Peyer's patch (tissue), 4 donors: Measurements from ENCODE around the gene USP10. TPM values are rescaled to one million over a fixed set of nuclear protein-coding genes. Genes with fewer than 3 reads are reported as not detected.
A peak's percentile ranks its signal among the peaks of the same experiment; 100 is the strongest.

Source experiments
- DNase-seq, 3 donors: peaks; one replicate each; pipeline ENCODE4 v3.0.0-alpha.2; 2017 to 2019
- H3K27ac ChIP-seq, 4 donors: fragments of 200-600 bp; sonication (generic); one replicate each; pipeline ENCODE4 v1.5.1; 2016 to 2019
- H3K27me3 ChIP-seq, 2 donors: fragments of 200-600 bp; sonication (generic); one replicate each; pipeline ENCODE4 v1.5.1; 2019
- H3K36me3 ChIP-seq, 3 donors: fragments of 200-600 bp; sonication (generic); one replicate each; pipeline ENCODE4 v1.5.1; 2016 to 2019
- H3K4me1 ChIP-seq, 4 donors: fragments of 200-600 bp; sonication (generic); one replicate each; pipeline ENCODE4 v1.5.1; 2016 to 2019
- H3K4me3 ChIP-seq, 4 donors: fragments of 200-600 bp; sonication (generic); 1 replicate in 3 of 4; 2 replicates in 1 of 4; pipeline ENCODE4 v1.5.1; 2016 to 2019; ENCODE audit warnings: mild to moderate bottlenecking in 1 of 4
- H3K9me3 ChIP-seq, 4 donors: fragments of 200-600 bp; sonication (generic); one replicate each; pipeline ENCODE4 v1.5.1; 2016 to 2019; ENCODE audit warnings: mild to moderate bottlenecking in 1 of 4
- POLR2A ChIP-seq, 2 donors: fragments of 450-650 bp; IDR thresholded peaks; one replicate each; pipeline ENCODE4 v1.5.1; 2017; ENCODE audit warnings: antibody characterized with exemption in 2 of 2, mild to moderate bottlenecking in 2 of 2, moderate library complexity in 2 of 2
- total RNA-seq, 4 donors: library from RNA; depleted of rRNA; stranded (reverse); fragments of >200 nt; gene quantifications; one replicate each; pipeline ENCODE4 v1.1.0, GENCODE V29; 2016
- TF ChIP-seq, protein P1 (sequence below), 6 experiments: fragments of 450-650 bp in 4 of 6; fragments of 200-600 bp in 2 of 6; sonication (generic) in 1 of 6; IDR thresholded peaks; one replicate each; pipeline ENCODE4 v1.5.1; 2017 to 2019; ENCODE audit warnings: antibody characterized with exemption in 6 of 6, mild to moderate bottlenecking in 3 of 6, moderate library complexity in 1 of 6

USP10 gene
- total RNA-seq, 4 donors from 2014 or later: 48.0 to 85.5 (median 59.9) TPM

DNA sequence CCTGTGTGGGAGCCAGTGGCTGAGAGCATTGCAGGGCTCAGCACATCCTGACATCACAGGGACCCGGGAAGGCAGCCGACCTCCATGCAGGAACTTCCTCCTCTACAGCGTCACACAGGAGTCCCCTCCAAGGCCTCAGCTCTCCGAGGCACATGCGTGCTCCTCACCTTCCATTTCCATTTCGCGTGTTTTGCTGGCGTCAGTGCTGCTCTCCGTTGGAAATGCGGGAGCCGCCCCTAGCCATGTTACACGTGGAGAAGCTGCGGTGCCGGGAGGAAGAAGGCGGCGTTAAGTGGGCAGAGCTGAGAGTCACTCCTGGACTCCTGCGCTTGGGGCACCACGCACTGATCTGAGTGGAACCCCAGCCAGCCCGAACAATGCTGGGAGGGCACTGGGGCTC, 94.8 kb downstream of the USP10 start:
- Histone ChIP-seq H3K27ac (peak overlapping the region; percentile 52 to 76 (median 56)), H3K4me3 (no peak overlapping the region), H3K36me3 (no peaks in the 10 kb centered on the region), H3K4me1 (peaks cover 0 to 7% (median 1%) of the 10 kb centered on the region in 4 donors), H3K9me3 (no peaks in the 10 kb centered on the region), H3K27me3 (no peaks in the 10 kb centered on the region)
- TF ChIP-seq POLR2A (IDR thresholded peaks at IDR 0.05): no peak
- TF ChIP-seq, protein P1, sequence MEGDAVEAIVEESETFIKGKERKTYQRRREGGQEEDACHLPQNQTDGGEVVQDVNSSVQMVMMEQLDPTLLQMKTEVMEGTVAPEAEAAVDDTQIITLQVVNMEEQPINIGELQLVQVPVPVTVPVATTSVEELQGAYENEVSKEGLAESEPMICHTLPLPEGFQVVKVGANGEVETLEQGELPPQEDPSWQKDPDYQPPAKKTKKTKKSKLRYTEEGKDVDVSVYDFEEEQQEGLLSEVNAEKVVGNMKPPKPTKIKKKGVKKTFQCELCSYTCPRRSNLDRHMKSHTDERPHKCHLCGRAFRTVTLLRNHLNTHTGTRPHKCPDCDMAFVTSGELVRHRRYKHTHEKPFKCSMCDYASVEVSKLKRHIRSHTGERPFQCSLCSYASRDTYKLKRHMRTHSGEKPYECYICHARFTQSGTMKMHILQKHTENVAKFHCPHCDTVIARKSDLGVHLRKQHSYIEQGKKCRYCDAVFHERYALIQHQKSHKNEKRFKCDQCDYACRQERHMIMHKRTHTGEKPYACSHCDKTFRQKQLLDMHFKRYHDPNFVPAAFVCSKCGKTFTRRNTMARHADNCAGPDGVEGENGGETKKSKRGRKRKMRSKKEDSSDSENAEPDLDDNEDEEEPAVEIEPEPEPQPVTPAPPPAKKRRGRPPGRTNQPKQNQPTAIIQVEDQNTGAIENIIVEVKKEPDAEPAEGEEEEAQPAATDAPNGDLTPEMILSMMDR (IDR thresholded peaks at IDR 0.05): no peak
- DNase-seq: no peak

- Histone ChIP-seq H3K27me3 (no peaks in the 10 kb centered on the region), H3K36me3 (no peaks in the 10 kb centered on the region), H3K9me3 (no peaks in the 10 kb centered on the region), H3K27ac (peak overlapping the region; percentile 52 to 76 (median 64)), H3K4me1 (peaks cover 0 to 7% (median 1%) of the 10 kb centered on the region in 4 donors), H3K4me3 (no peak overlapping the region)
- DNase-seq: peak in 1 of 3 donors; percentile 75
- TF ChIP-seq, protein P1 (IDR thresholded peaks at IDR 0.05): no peak
- TF ChIP-seq POLR2A (IDR thresholded peaks at IDR 0.05): peak in 1 of 2 donors; percentile 34
Measured at GRCh38 chr16:84795329-84796053, 95.7 kb downstream of the USP10 start.

DNA sequence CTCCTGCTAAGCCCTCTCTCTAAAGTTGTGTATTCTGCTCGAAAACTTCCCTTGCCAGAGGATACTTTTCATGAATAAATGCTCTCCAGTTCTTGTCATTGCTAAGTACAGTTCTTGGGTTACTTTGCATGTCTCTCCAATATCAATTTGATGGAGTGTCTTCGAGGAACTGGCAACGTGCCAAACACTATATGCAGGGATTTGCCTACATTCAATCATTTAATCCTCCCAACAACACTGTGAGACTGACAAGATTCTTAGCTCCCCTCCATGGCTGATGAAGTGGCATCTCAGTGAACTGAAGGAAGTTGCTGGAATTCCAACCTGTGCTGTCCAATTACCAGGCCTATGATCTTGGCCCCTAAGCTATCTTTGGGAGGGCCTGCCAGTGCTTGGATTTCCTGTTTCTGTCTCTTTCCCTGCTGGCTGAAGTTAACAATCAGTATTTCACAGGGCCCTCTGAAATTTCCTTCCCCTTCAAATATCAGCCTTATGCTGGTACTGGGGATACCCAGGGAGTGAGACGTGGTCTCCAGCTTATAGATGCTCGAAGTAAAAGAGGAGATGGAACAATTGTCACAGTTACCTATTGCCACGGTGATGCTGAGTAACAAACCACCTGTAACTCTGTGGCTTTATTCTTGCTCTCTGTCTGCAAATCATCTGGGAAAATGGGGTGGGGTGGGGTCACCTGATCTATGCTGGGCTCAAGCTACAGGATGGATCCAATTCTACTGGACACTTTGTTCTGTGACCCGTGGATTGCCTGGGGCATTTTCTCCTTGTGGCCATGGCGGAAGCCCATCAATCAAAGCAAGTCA, 100.6 kb downstream of the USP10 start:
- Histone ChIP-seq H3K36me3 (no peaks in the 10 kb centered on the region), H3K27me3 (no peaks in the 10 kb centered on the region), H3K9me3 (no peaks in the 10 kb centered on the region), H3K4me1 (no peaks in the 10 kb centered on the region), H3K27ac (no peak overlapping the region), H3K4me3 (no peak overlapping the region)
- TF ChIP-seq POLR2A (IDR thresholded peaks at IDR 0.05): no peak
- TF ChIP-seq, protein P1 (IDR thresholded peaks at IDR 0.05): no peak
- DNase-seq: no peak

GRCh38 chr16:84803146-84803545, 103.3 kb downstream of the USP10 start:
- Histone ChIP-seq H3K9me3 (no peaks in the 10 kb centered on the region), H3K27ac (no peak overlapping the region), H3K36me3 (no peaks in the 10 kb centered on the region), H3K4me1 (no peaks in the 10 kb centered on the region), H3K27me3 (no peaks in the 10 kb centered on the region), H3K4me3 (no peak overlapping the region)
- no peak for DNase-seq
- TF ChIP-seq POLR2A (IDR thresholded peaks at IDR 0.05): no peak
- TF ChIP-seq, protein P1 (IDR thresholded peaks at IDR 0.05): no peak

GRCh38 chr16:84804326-84804725, 104.5 kb downstream of the USP10 start:
- Histone ChIP-seq H3K9me3 (no peaks in the 10 kb centered on the region), H3K27me3 (no peaks in the 10 kb centered on the region), H3K36me3 (no peaks in the 10 kb centered on the region), H3K27ac (no peak overlapping the region), H3K4me1 (no peaks in the 10 kb centered on the region), H3K4me3 (no peak overlapping the region)
- no peak for DNase-seq
- TF ChIP-seq POLR2A (IDR thresholded peaks at IDR 0.05): no peak
- TF ChIP-seq, protein P1 (IDR thresholded peaks at IDR 0.05): no peak
